Fibroblast of skin of right biceps (primary cell): ENCODE results near the gene ARFGEF2.
A peak's percentile ranks its signal among the peaks of the same experiment; 100 is the strongest.
"Not testable (repeated sequence)": the region's sequence is repeated elsewhere in the genome, so short reads cannot be mapped to it uniquely, and the experiment has no call there.

Source experiments
- DNase-seq: peaks from one replicate; pipeline ENCODE4 v3.0.0-alpha.2; 2013

Gene ARFGEF2

DNA sequence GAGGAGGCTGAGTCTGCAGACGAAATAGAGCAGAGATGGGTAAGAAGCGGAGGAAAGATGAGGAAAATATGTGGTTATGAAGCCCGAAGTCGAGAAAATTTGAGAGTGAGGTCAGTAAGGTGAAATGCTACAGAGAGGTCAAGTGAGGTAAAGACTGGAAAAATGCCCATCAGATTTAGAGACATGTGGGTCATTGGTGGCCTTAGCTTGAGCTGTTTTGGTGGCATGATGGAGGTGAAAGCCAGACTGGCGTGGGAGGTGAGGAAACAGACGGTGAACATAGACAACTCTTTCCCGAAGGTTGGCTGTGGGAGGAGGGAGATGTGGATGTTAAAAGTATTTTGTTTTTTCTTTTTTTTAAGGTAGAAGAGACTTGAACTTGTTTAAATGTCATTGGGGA lies 9.4 kb downstream of the ARFGEF2 start:
- DNase-seq = no peak

DNA sequence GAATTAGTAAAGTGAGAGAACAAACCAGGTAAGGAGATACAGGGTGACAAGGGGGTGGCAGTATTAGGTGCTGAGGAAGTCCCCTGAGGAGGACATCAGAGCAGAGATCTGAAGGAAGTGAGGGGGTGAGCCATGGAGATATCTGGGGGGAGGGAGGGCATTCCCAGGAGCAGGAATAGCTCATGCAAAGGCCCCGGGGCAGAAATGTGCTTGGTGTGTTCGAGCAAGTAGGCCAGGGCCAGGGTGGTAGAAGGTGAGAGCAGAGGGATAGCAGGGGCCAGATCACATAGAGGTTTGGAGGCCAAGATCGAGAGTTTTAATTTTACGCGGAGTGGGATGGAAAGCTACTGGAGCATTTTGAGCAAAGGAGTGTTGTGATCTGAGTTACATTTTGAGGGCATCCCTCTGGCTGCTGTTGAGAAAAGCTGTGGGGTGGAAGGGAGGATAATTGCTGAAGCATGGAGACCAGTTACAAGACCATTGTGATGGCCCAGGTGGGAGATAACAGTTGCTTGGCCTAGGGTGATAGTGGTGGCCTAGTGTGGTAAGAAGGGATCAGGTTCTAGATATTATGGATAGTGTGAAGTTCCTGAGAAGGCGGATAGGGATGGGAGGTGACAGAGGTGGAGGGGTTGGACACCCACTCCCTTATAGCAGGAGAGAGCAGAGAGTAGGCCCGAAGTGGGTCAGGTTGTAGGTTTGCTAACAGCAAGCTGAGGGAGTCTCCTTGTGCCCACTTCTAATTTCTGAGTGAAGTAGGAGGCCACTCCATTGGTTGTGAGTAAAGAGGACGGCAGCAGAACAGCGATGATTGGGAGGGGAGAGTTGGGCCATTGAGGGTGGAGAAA lies 10.2 kb downstream of the ARFGEF2 start:
- no peak for DNase-seq

DNA sequence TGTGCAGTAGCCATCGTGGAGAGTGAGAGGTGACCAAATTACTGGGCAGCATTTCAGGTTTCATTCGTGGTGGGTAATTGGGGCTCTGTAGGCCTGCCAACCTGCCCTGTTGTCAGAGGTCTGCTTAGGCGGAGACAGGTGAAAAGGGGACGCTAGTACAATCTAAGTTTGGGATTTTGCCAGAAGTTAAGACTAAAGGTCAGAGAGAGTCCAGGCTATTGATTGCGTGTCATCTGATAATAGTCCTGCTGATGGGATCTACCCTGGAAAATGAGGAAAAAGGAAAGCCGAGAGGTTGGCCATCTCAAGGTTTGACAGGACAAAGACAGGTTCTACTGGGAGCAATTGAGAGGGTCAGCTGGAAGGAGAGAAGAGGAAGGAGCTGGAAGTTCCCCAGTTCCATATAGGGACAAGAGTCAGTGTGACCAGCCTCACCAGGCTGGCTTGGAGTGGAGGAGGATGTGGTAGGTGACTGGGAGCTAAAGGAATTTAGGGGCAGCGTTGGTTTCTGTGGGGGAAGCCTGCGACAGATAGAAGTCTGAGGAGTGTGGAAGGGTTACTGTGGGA lies 10.9 kb downstream of the ARFGEF2 start:
- DNase-seq = peak; percentile 77

DNA sequence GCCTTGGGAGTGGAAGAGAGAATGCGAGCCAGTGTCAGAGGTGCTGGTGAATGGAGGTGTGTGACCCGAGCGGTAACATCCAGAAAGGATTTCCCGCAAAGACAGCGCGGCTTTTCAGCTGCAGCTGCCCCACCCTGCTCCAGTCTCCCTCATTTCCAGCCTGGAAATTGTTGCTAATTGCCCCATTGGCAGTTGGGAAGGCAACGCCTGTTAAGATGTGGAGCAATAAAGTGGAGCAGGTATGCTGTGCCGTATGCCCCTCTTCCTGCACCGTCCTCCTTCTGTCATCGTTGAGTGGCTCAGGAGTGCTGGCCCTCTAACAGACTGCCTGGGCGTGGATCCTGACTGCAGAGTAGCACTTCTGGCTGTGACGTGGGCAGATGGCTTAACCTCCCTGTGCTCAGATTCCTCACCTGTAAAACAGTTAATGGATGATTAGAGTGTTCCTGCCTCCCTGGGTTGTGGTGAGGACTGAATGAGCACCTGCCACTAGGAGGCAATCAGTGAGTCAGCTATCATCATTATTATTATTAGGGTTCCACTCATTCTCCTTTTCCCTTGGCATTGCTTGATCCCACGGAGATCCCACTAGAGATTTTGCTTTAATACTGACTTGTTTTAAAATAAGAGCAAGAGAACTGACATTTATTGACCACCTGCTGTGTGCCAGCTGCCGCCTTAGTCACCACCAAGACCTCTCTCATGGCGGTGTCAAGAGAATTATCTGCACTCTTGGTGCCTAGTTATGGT lies 11.7 kb downstream of the ARFGEF2 start:
- DNase-seq = no peak

DNA sequence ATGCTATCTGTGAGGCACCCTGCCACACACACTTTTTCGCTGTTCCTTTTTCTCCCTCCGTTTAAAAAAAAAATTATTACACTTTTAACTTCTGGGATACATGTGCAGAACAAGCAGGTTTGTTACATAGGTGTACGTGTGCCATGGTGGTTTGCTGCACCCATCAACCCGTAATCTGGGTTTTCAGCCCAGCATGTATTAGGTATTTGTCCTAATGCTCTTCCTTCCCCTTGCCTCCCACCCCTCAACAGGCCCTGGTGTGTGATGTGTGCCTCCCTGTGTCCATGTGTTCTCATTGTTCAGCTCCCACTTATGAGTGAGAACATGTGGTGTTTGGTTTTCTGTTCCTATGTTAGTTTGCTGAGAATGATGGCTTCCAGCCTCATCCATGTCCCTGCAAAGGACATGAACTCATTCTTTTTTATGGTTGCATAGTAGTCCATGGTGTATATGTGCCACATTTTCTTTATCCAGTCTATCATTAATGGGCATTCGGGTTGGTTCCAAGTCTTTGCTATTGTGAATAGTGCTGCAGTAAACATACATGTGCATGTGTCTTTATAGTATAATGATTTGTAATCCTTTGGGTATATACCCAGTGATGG lies 12.9 kb downstream of the ARFGEF2 start:
- not testable (repeated sequence) for DNase-seq

DNA sequence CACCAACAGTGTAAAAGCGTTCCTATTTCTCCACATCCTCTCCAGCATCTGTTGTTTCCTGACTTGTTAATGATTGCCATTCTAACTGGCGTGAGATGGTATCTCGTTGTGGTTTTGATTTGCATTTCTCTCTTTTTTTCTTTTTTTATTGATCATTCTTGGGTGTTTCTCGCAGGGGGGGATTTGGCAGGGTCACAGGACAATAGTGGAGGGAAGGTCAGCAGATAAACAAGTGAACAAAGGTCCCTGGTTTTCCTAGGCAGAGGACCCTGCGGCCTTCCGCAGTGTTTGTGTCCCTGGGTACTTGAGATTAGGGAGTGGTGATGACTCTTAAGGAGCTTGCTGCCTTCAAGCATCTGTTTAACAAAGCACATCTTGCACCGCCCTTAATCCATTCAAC lies 13.5 kb downstream of the ARFGEF2 start:
- not testable (repeated sequence) for DNase-seq

DNA sequence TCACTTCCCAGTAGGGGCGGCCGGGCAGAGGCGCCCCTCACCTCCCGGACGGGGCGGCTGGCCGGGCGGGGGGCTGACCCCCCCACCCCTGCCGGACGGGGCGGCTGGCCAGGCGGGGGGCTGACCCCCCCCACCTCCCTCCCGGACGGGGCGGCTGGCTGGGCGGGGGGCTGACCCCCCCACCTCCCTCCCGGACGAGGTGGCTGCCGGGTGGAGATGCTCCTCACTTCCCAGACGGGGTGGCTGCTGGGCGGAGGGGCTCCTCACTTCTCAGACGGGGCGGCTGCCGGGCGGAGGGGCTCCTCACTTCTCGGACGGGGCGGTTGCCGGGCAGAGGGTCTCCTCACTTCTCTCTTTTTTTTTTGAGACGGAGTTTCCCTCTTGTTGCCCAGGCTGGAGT lies 14.7 kb downstream of the ARFGEF2 start:
- not testable (repeated sequence) for DNase-seq

DNA sequence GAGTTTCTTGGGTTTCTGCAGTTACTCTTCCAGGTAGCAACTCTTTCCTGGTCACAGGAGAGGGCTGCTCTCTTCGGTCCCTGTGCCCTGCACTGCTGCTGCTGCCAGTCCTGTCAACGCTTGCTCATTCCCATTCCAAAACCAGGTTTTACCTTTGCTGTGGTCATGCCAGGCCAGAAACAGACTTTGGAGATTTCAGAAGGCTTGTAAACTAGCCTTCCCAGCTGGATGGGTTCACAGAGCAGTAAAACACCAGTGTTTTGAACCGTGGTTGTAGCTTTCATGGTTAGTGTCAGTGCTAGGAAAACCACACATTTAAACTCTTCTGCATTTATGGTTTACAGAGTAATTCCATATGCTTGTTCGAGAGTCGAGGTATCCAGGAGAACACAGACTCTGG lies 16.2 kb downstream of the ARFGEF2 start:
- DNase-seq = no peak

DNA sequence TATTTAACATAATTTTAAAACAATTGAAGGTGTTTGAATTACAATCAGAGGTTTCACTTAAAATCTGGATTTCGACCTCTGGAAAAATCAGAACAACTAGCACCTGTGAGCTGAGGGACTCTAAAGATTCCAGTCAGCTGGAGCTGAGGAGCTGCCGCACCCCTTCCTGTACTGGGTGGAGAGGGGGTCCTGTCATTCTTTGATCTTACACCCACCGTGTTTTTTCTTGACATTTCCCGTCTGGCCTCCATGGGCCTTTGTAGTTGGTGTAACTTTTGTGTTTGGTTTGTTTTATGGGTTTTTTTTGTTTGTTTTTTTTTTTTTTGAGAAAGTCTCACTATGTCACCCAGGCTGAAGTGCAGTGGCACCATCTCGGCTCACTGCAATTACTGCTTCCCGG lies 17.2 kb downstream of the ARFGEF2 start:
- DNase-seq = no peak

DNA sequence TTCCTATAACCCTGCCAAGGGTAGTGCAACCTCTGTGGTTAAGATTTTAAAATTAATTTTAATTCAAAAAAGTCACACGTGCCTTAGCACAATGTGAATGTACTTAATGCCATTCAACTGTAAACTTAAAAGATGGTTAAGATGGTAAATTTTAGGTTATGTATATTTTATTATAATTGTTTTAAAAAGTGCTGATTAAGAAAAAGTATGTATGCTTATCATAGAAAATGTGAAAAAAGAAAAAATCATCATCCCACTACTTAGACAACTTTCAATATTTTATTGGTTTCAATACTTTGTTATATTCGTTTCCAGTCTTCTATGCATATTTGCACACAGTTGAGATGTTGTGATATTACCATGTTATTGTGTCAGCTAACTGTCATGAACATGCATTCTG lies 18.7 kb downstream of the ARFGEF2 start:
- no peak for DNase-seq

DNA sequence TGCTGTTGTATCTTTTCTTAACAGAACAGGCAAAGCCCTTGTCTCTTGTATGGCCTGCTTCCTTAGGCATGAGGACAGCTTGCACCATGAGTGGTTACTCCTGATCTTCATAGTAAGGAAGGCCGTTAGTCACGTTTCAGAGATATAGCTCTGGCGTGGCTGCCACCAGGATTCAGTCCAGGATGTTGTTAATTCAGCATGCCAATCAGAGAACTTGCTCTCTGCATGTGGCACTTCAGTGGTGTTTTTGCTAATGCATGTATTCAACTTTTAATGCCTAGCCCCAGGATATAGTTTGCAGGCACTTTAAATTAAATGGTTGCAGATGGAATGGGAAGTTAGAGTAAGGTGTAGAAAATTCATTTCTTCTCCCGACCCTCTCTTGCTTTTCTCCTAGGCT lies 20.0 kb downstream of the ARFGEF2 start:
- no peak for DNase-seq

DNA sequence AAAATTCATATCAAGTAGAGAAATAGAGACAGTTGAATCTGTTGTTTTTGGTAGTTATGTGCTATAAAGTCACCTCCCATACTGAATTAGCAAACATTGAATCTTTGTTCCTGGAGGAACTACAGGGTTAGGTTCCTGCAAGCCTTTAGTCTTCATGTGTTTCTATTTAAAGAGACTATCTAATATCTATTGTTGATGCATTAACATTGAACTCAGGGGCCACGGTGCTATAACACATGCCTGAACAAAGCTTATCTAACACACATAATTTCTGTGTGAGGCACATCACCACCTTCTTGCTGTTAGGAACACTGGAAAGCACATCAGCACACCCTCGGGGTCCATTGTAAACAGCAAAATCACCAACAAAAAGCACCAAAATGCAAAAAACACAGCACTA lies 21.2 kb downstream of the ARFGEF2 start:
- DNase-seq = no peak

DNA sequence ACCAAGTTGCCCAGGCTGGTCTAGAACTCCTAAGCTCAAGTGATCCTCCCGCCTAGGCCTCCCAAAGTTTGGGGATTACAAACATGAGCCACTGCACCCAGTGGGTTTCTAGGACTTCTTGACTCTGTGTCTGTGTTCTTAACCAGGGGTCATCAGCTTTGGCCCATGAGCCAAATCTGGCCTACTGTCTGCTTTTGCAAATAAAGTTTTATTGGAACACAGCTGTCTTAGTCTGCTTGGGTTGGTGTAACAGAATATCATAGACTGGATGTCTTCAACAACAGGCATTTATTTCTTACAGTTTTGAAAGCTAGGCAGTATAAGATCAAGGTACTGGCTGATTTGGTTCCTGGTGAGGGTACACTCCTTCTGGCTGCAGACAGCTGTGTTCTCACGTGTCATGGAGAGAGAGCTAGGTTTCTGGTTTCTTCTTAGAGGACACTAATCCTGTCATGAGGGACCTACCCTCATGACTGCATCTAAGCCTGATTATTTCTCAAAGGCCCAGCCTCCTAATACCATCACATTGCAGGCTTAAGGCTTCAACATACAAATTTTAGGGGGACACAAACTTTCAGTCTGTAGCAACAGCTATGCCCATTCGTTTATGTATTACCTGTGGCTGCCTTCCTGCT lies 23.3 kb downstream of the ARFGEF2 start:
- no peak for DNase-seq

DNA sequence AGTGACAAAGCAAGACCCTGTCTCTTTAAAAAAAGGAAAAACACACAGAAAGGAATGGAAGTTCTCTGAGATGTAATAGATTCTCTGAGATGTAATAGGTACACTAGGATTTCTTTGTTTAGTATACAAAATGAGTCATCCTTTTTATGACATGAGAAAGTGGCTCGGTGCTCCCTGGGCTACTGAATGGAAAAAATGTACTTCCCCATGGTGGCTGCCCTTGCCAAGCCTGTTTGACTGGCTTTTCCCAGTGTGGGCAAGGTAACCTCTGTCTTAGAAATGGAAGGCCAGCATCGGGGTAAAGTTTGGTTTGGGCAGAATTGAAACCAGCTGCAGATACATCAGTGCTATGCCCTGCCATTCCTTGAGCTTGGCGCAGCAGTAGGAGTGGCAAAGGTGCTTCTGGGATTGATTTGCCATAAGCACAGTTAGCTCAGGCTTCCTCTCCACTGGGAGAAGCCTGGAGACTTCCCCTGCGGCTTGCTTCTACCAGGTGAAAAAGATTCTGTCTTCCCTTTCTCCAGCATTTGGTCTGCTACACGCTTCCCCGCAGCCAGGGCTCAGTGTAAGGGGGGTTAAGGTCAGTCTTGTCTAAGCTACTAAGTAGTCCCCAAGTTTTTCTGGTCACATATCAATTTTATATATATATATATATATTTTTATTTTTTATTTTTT lies 24.5 kb downstream of the ARFGEF2 start:
- no peak for DNase-seq

DNA sequence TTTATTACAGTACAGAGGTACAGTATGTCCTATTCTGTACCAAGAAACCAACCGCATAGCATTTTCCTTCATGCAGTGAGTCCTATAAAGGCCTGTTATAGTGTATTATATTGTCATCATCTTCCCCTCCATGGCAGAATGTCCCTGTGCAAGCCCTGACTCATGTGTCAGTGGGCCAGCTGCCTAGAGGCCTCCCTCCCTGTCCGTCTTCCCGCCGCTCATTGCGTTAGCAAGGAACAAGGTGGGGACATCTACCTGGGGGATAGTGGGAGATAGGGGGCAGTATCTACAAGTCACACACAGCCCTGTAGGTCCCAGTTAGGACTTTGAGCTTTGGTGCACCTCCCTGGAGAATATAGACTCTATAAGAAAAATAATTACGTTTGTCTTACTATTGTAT lies 27.1 kb downstream of the ARFGEF2 start:
- no peak for DNase-seq

DNA sequence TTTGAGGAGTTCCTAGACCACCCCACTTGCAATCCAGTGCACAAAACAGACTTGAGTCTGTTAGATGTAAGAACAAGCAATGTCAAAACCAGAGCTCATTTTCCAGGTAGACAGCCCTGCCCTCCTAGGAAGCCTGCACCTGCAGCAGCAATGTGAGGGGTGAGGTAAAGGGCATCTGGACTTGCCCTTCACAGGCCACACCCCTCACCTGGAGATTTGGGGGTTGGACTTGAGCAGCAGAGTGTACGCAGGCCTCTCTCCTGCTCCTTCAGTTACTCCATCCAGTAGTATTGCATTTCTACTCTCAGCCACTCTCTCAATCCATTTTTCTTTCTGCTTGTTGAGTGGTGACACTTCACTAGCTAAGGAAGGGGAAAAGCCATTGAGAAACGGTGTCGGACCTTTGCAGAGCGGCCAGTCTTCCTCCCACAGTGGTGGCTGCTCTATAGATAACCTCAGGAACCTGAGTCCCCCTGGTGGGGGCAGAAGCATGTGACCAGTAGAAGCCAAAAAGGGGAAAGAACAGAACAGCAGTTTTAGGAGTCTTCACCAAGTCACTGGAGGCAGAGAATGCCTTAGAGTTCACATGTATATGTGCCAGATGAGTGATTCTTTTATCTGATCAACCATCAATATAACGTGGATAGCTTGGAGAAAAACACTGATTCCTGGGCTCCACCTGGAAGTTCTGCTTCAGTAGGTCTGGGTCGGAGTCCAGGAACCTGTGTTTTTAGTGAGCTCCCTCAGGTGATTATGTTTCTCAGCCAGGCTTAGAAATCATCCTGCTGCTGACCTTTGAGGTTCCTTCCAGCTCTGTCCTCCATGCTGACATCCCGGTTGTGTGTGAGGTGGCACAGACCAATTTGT lies 28.0 kb downstream of the ARFGEF2 start:
- DNase-seq = no peak

DNA sequence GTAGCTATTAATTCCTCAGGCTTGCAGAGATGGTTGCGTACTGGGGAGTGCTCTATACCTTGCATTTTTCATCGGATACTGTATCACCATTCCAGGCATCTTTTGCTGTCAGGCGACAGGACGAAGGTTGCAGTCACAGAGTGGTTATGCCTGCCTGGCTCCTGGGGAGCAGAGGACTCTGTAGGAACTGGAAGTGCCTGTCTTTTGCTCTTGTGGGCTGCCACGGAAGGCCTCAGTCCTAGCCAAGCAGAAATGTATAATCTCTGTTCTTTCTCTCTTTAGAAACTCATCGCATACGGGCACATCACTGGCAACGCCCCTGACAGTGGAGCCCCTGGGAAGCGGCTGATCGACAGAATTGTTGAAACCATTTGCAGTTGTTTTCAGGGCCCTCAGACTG lies 29.5 kb downstream of the ARFGEF2 start:
- DNase-seq = no peak

DNA sequence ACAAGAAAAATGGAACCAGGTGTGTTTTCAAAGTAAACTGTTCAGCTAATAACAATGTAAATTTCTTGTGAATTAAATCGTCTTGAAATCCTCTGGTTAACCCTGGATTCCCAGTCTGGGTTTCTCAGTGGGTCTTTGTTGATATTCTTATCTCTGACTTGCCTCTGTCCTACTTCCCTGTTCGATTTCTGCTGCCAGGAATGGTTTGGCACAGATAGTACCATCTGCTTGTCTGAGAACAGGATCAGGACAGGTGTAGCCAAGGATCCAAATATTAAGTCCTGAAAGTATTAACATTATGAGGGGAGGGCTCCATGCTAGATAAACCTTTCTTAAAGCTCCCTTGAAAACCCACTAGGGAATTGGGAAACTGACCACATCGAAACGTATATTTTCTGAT lies 30.1 kb downstream of the ARFGEF2 start:
- DNase-seq = no peak

DNA sequence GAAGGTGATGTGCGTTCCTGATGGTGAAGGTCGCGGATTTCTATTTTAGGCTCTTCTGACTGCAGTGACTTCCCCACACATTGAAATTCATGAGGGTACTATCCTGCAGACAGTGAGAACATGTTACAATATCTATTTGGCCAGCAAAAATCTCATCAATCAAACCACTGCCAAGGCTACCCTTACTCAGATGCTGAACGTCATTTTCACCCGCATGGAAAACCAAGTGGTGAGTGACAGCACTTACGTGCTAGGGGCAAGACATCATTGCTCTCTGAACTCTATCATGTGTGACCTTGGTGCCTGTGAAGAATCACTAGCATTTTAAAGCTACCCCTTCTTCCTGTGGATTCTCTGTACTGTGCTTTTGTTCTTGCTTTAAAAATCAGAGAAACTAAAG lies 31.1 kb downstream of the ARFGEF2 start:
- DNase-seq = no peak

DNA sequence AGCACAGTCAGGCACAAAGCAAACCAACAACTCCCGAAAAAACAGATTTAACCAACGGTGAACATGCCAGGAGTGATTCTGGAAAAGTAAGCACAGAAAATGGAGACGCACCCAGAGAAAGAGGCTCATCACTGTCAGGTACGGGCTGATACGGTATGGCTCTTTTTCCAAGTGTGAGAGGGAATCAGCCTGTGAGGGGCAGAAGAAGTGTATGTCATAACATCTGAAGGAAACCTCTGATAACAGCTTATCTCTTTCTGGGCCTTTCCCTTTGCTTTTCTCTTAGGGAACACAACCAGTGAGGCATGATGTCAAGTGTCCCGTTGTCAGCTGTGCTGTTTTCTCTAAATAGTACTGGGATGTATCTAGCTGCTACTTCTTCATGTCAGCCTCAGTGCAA lies 32.1 kb downstream of the ARFGEF2 start:
- DNase-seq = no peak

DNA sequence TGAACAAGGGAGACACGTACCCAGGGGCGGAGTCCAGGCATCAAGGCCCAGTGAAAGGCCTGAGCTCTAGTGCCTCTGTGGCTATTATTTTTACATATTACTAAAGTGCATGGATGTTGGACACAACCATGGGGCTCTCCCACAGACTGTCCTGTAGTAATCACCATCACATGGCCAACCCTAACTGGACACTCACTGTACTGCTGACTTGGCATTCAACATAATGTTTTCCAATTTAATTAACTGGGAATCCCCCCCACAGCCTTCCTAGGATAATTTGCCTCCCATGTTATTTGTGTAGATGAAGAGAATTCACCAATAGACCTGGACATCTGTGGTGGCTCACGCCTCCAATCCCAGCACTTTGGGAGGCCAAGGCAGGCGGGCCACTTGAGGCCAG lies 34.5 kb downstream of the ARFGEF2 start:
- DNase-seq = no peak

DNA sequence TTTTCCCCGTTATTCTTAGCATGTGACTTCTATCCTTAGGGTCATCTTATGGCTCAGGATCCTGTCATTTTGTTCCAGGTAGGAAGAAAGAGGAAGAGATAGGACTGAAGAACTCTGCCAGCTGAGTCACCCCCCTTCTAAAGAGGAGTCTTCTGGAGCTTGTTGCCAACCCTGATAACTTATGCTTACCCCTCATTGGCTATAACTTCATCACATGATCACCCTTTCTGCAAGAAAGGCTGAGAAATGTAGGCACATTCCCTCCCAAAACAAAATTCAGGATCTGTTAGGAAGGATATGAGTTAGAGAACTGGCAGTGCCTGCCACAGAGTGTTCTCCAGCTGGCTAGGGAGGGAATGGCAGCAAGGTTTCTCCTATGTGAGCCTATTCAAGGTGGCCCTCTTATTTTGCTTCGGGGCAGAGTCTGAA lies 35.6 kb downstream of the ARFGEF2 start:
- no peak for DNase-seq
